Breast epithelium (tissue), 3 donors: Measurements from ENCODE around the gene UBE2Q1.

Experiments
- POLR2A ChIP-seq: fragments of 450-650 bp; IDR thresholded peaks from one replicate; pipeline ENCODE4 v1.6.1; 2016; ENCODE audit warnings: antibody characterized with exemption, mild to moderate bottlenecking, moderate library complexity
- POLR2AphosphoS5 ChIP-seq, 3 donors: sonication (generic); formaldehyde crosslinking; IDR thresholded peaks; one replicate each; pipeline ENCODE4 v1.6.1; 2017; ENCODE audit warnings: antibody characterized with exemption in 3 of 3
- TF ChIP-seq, protein P1 (sequence below), 3 donors: fragments of 450-650 bp; IDR thresholded peaks; one replicate each; pipeline ENCODE4 v1.5.1; 2016 to 2017; ENCODE audit warnings: antibody characterized with exemption in 3 of 3, mild to moderate bottlenecking in 3 of 3, moderate library complexity in 3 of 3

DNA sequence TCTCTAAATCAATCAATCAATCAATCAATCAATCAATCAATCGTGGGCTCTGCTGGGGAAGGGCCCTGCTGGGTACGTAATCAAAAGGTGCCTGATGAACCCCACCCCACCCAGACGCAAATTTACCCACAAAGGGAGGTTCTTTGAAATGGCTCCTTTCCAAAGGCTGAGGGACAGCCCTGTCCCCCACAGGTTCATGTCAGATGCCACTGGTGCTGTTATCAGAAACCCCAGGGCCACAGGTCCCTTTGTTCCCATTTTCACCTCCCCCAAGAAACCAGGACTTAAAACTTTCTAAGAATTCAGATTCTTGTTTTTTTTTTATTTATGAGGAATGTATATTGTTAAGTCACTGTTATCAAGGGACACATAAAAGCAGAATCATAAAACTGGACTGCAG is 23.3 kb upstream of the UBE2Q1 start:
- no peak for TF ChIP-seq POLR2A
- no peak for TF ChIP-seq POLR2AphosphoS5 (IDR thresholded peaks at IDR 0.05)
- TF ChIP-seq, protein P1, sequence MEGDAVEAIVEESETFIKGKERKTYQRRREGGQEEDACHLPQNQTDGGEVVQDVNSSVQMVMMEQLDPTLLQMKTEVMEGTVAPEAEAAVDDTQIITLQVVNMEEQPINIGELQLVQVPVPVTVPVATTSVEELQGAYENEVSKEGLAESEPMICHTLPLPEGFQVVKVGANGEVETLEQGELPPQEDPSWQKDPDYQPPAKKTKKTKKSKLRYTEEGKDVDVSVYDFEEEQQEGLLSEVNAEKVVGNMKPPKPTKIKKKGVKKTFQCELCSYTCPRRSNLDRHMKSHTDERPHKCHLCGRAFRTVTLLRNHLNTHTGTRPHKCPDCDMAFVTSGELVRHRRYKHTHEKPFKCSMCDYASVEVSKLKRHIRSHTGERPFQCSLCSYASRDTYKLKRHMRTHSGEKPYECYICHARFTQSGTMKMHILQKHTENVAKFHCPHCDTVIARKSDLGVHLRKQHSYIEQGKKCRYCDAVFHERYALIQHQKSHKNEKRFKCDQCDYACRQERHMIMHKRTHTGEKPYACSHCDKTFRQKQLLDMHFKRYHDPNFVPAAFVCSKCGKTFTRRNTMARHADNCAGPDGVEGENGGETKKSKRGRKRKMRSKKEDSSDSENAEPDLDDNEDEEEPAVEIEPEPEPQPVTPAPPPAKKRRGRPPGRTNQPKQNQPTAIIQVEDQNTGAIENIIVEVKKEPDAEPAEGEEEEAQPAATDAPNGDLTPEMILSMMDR (IDR thresholded peaks at IDR 0.05), result no peak
